HepG2 (cell line): ENCODE data around the gene PIGO. TPM values are rescaled to one million over a fixed set of nuclear protein-coding genes. Genes with fewer than 3 reads are reported as not detected.

Experiments used
- ATF7-NPFF ChIP-seq: sonication (generic); formaldehyde crosslinking; IDR thresholded peaks from 2 replicates; pipeline ENCODE4 v1.8.1; 2023; ENCODE audit warnings: mild to moderate bottlenecking, low read depth, missing genetic modification reagents, moderate library complexity
- BCL3 ChIP-seq: sonication (generic); formaldehyde crosslinking; IDR thresholded peaks from 2 replicates; pipeline ENCODE4 v1.5.1; 2020; ENCODE audit warnings: mild to moderate bottlenecking, missing genetic modification reagents, moderate library complexity
- CENPBD1 ChIP-seq: sonication (generic); formaldehyde crosslinking; IDR thresholded peaks from 2 replicates; pipeline ENCODE4 v1.8.0; 2022; ENCODE audit warnings: missing genetic modification reagents, low read depth, mild to moderate bottlenecking, borderline replicate concordance
- HIC2 ChIP-seq: sonication (generic); formaldehyde crosslinking; IDR thresholded peaks from 2 replicates; pipeline ENCODE4 v1.9.0; 2022; ENCODE audit warnings: low read depth, missing genetic modification reagents
- MIXL1 ChIP-seq: IDR thresholded peaks from 2 replicates; pipeline ENCODE4 v1.6.1; 2016
- MTERF4 ChIP-seq: sonication (generic); formaldehyde crosslinking; IDR thresholded peaks from 2 replicates; pipeline ENCODE4 v1.8.0; 2023; ENCODE audit warnings: mild to moderate bottlenecking, missing genetic modification reagents
- NR0B2 ChIP-seq: sonication (generic); formaldehyde crosslinking; IDR thresholded peaks from 2 replicates; pipeline ENCODE4 v1.4.0; 2020; ENCODE audit warnings: mild to moderate bottlenecking, missing genetic modification reagents
- REXO4 ChIP-seq: sonication (generic); formaldehyde crosslinking; IDR thresholded peaks from 2 replicates; pipeline ENCODE4 v1.8.0; 2022; ENCODE audit warnings: missing genetic modification reagents, mild to moderate bottlenecking, borderline replicate concordance
- SKI ChIP-seq: fragments of 450-650 bp; IDR thresholded peaks from one replicate; pipeline ENCODE4 v1.6.1; 2018; ENCODE audit warnings: mild to moderate bottlenecking; ENCODE audit not compliant: partially characterized antibody
- SOX5 ChIP-seq: IDR thresholded peaks from 2 replicates; pipeline ENCODE4 v1.6.1; 2016; ENCODE audit warnings: borderline replicate concordance
- YEATS4 ChIP-seq: sonication (generic); formaldehyde crosslinking; IDR thresholded peaks from 2 replicates; pipeline ENCODE4 v1.4.0; 2020; ENCODE audit warnings: missing genetic modification reagents, borderline replicate concordance
- ZBTB26 ChIP-seq: IDR thresholded peaks from 2 replicates; pipeline ENCODE4 v1.6.1; 2016; ENCODE audit warnings: missing compliant biosample characterization, missing genetic modification reagents, borderline replicate concordance
- ZMYM2 ChIP-seq: sonication (generic); formaldehyde crosslinking; IDR thresholded peaks from 2 replicates; pipeline ENCODE4 v1.8.0; 2022; ENCODE audit warnings: mild to moderate bottlenecking, missing genetic modification reagents
- ZNF280D ChIP-seq: sonication (generic); formaldehyde crosslinking; IDR thresholded peaks from 2 replicates; pipeline ENCODE4 v1.5.1; 2020; ENCODE audit warnings: mild to moderate bottlenecking, missing genetic modification reagents
- ZSCAN9 ChIP-seq: IDR thresholded peaks from 2 replicates; pipeline ENCODE4 v1.6.1; 2016; ENCODE audit warnings: borderline replicate concordance
- polyA plus RNA-seq, 8 experiments: library from polyadenylated mRNA; depleted of rRNA in 3 of 8; stranded (reverse) in 7 of 8; unstranded in 1 of 8; fragments of >200 nt; fragmentation: Illumina TruSeq in 4 of 8; extraction: Trizol in 4 of 8; gene quantifications; 2 replicates each; pipeline versions ENCODE4 v1.2.1 to v1.2.3, GENCODE V29; 2011 to 2016; ENCODE audit warnings: low read depth in 4 of 8, missing spikeins in 1 of 8, mixed read lengths in 1 of 8; ENCODE audit not compliant: insufficient read depth in 1 of 8
- total RNA-seq, 5 experiments: library from RNA; depleted of rRNA; stranded (reverse); fragments of >200 nt; fragmentation: Illumina TruSeq; extraction: Trizol; gene quantifications; 2 replicates each; pipeline ENCODE4 v1.2.3, GENCODE V29; 2016; ENCODE audit warnings: low read depth in 1 of 5

Gene PIGO
- total and polyA plus RNA-seq, 2 of the 13 experiments (the other 11 are each of a cell fraction or from before 2014, with no cell fraction given) = 20.5 to 26.2 TPM

GRCh38 chr9:35115680-35116538 lies 19.5 kb upstream of the PIGO start, which contains the start of gene ATOSB (continued):
- TF ChIP-seq HIC2 (0 out of 2 replicates have a peak, but pooled peaks have one; percentile 18), ZSCAN9 (no peak), ZBTB26 (CRISPR knock-in tag) (no peak), MIXL1 (CRISPR knock-in tag) (no peak), REXO4 (CRISPR knock-in tag) (no peak), ZMYM2 (no peak), NR0B2 (peak; percentile 55; the same call in 1 of the 2 replicates), MTERF4 (CRISPR knock-in tag) (no peak), BCL3 (CRISPR knock-in tag) (0 out of 2 replicates have a peak, but pooled peaks have one; percentile 5), ZNF280D (CRISPR knock-in tag) (0 out of 2 replicates have a peak, but pooled peaks have one; percentile 46), SKI (no peak), ATF7-NPFF (CRISPR knock-in tag) (no peak; the same call in 1 of the 2 replicates), SOX5 (CRISPR knock-in tag) (no peak), YEATS4 (CRISPR knock-in tag) (no peak), CENPBD1 (no peak)
